ENCODE measurements around the gene MIB2. TPM values are rescaled to one million over a fixed set of nuclear protein-coding genes. Genes with fewer than 3 reads are reported as not detected.
"Not testable (repeated sequence)": the region's sequence is repeated elsewhere in the genome, so short reads cannot be mapped to it uniquely, and the experiment has no call there.

The MIB2 gene
- total RNA-seq, 1 experiment from 2014 or later: 74.5 TPM

- no peak within 1 kb of the TSS for H3K4me3 ChIP-seq (ENCODE audit: low read depth in 2 of 2, low read length in 2 of 2)
- DNase-seq (ENCODE audit: low read depth, low spot score): no peak
- H3K4me1 ChIP-seq (ENCODE audit: control insufficient read depth, insufficient read depth, low read length): no peaks in the 10 kb centered on the region
- TF ChIP-seq, protein P1, sequence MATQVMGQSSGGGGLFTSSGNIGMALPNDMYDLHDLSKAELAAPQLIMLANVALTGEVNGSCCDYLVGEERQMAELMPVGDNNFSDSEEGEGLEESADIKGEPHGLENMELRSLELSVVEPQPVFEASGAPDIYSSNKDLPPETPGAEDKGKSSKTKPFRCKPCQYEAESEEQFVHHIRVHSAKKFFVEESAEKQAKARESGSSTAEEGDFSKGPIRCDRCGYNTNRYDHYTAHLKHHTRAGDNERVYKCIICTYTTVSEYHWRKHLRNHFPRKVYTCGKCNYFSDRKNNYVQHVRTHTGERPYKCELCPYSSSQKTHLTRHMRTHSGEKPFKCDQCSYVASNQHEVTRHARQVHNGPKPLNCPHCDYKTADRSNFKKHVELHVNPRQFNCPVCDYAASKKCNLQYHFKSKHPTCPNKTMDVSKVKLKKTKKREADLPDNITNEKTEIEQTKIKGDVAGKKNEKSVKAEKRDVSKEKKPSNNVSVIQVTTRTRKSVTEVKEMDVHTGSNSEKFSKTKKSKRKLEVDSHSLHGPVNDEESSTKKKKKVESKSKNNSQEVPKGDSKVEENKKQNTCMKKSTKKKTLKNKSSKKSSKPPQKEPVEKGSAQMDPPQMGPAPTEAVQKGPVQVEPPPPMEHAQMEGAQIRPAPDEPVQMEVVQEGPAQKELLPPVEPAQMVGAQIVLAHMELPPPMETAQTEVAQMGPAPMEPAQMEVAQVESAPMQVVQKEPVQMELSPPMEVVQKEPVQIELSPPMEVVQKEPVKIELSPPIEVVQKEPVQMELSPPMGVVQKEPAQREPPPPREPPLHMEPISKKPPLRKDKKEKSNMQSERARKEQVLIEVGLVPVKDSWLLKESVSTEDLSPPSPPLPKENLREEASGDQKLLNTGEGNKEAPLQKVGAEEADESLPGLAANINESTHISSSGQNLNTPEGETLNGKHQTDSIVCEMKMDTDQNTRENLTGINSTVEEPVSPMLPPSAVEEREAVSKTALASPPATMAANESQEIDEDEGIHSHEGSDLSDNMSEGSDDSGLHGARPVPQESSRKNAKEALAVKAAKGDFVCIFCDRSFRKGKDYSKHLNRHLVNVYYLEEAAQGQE (IDR thresholded peaks at IDR 0.05; ENCODE audit: insufficient read depth in 1 of 2, low read depth in 2 of 2, low read length in 1 of 2): no peak
- ATAC-seq: no peak
- BruUV-seq (replicated peaks): no TSS peak
- in situ Hi-C loops (cut with HindIII; ENCODE audit: low pct_unique_long_range_greater_than_20kb, low sequenced_read_pairs): no loop called here
- POLR2A ChIA-PET: no interaction called here
- CTCF ChIA-PET: no interaction called here
- H3K36me3 ChIP-seq (ENCODE audit: control insufficient read depth, insufficient read depth, low read length): no peaks in the 10 kb centered on the region
- no peaks in the 10 kb centered on the region for H3K9me3 ChIP-seq (ENCODE audit: control insufficient read depth, insufficient read depth, low read depth, low read length)
- intact Hi-C loops (cut with micrococcal nuclease; ENCODE audit: unreplicated experiment): no loop called here
- H3K27me3 ChIP-seq (ENCODE audit: control insufficient read depth, insufficient read depth, low read length): no peaks in the 10 kb centered on the region
- H3K27ac ChIP-seq (ENCODE audit: low read length): no peak within 1 kb of the TSS
Measured at GRCh38 chr1:1631782-1632420, 16.6 kb downstream of the MIB2 start, which contains the start of gene MMP23B. Gene MMP23B, plus strand, starts transcription at chr1:1632173. Its CDS starts 46 bp downstream, at chr1:1632219.

DNA sequence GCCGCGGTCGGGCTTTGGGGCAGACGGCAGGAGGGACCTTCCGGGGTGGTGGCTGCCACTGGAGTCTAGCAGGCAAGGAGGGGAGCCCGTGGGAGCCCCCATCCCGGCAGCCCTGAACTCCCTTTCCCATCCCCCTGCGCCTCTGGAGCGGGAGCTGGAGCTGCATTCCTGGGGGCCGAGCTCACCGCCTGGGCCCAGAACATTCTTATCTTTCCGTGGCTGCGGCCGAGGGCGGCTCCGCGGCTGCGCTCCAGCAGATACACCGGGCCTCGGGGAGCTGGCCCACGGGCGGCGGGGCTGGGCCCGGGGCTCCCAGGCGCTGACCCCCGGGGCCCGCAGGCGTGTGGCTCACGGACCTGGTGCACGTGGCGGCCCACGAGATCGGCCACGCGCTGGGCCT lies 18.1 kb downstream of the MIB2 start:
- H3K4me3 ChIP-seq (ENCODE audit: low read depth in 2 of 2, low read length in 2 of 2); H3K27me3 ChIP-seq (ENCODE audit: control insufficient read depth, insufficient read depth, low read length); CTCF ChIA-PET; BruUV-seq (replicated peaks); in situ Hi-C loops (cut with HindIII; ENCODE audit: low pct_unique_long_range_greater_than_20kb, low sequenced_read_pairs); ATAC-seq; DNase-seq (ENCODE audit: low read depth, low spot score); POLR2A ChIA-PET; H3K9me3 ChIP-seq (ENCODE audit: control insufficient read depth, insufficient read depth, low read depth, low read length); H3K36me3 ChIP-seq (ENCODE audit: control insufficient read depth, insufficient read depth, low read length); intact Hi-C loops (cut with micrococcal nuclease; ENCODE audit: unreplicated experiment); H3K4me1 ChIP-seq (ENCODE audit: control insufficient read depth, insufficient read depth, low read length); H3K27ac ChIP-seq (ENCODE audit: low read length): not testable (repeated sequence)

GRCh38 chr1:1634613-1635012 lies 19.3 kb downstream of the MIB2 start:
- H3K9me3 ChIP-seq (ENCODE audit: control insufficient read depth, insufficient read depth, low read depth, low read length); in situ Hi-C loops (cut with HindIII; ENCODE audit: low pct_unique_long_range_greater_than_20kb, low sequenced_read_pairs); H3K4me3 ChIP-seq (ENCODE audit: low read depth in 2 of 2, low read length in 2 of 2); H3K27ac ChIP-seq (ENCODE audit: low read length); ATAC-seq; BruUV-seq (replicated peaks); H3K27me3 ChIP-seq (ENCODE audit: control insufficient read depth, insufficient read depth, low read length); DNase-seq (ENCODE audit: low read depth, low spot score); H3K36me3 ChIP-seq (ENCODE audit: control insufficient read depth, insufficient read depth, low read length); POLR2A ChIA-PET; H3K4me1 ChIP-seq (ENCODE audit: control insufficient read depth, insufficient read depth, low read length); intact Hi-C loops (cut with micrococcal nuclease; ENCODE audit: unreplicated experiment); CTCF ChIA-PET: not testable (repeated sequence)

DNA sequence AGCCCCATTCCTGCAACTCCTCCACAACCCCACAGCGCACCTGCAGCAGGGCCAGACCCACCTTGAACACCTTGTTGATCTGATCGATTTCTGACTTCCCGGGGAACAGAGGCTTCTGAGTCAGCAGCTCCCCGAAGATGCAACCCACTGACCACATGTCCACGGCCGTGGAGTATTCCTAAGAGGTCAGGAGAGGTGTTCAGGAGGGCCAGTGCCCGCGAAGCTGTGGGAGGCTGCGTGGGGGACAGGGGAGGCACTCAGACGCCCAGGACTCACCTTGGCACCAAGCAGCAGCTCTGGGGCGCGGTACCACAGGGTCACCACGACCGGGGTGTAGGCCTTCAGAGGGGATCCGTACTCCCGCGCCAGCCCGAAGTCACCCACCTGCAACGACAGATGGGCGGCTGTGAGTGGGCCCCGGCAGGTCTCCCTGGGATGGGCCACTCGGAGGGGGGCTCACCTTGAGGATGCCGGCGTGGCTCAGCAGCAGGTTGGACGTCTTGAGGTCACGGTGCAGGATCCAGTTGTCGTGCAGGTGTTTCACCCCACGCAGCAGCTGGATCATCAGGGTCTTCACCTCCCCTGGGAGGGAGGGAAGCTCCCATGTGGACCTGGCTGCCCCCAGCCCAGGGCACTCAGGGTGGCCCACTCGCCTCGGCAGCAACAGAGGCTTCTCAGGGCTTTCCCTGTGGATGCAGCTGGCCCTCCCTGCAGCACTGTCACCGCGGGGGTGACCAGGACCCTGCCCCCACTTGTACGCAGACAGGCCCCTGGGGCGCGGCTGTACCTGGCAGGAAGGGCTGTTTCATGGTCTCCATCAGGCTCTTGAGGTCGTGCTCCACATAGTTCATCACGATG lies 21.6 kb downstream of the MIB2 start:
- H3K27me3 ChIP-seq (ENCODE audit: control insufficient read depth, insufficient read depth, low read length); H3K36me3 ChIP-seq (ENCODE audit: control insufficient read depth, insufficient read depth, low read length); intact Hi-C loops (cut with micrococcal nuclease; ENCODE audit: unreplicated experiment); H3K27ac ChIP-seq (ENCODE audit: low read length); BruUV-seq (replicated peaks); POLR2A ChIA-PET; H3K4me1 ChIP-seq (ENCODE audit: control insufficient read depth, insufficient read depth, low read length); in situ Hi-C loops (cut with HindIII; ENCODE audit: low pct_unique_long_range_greater_than_20kb, low sequenced_read_pairs); CTCF ChIA-PET; H3K4me3 ChIP-seq (ENCODE audit: low read depth in 2 of 2, low read length in 2 of 2); ATAC-seq; DNase-seq (ENCODE audit: low read depth, low spot score); H3K9me3 ChIP-seq (ENCODE audit: control insufficient read depth, insufficient read depth, low read depth, low read length): not testable (repeated sequence)

DNA sequence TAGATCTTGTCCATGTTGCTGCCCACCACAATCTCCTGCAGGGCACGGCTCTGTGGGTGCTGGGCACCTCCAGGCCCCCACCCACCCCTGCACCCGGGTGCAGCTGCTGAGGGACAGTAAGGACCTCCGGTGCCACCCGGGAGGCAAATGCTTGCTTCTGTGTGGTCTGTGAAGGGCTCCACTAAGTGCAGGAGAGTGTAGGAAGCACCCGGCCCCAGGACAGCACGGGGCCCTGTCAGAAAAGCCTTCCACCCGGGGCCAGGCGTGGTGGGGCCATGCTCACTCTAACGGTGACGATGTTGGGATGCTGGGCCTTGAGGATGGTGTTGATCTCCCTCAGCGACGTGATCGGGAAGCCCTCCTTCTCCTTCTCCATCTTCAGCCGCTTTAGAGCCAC lies 22.2 kb downstream of the MIB2 start:
- intact Hi-C loops (cut with micrococcal nuclease; ENCODE audit: unreplicated experiment); BruUV-seq (replicated peaks): not testable (repeated sequence)

DNA sequence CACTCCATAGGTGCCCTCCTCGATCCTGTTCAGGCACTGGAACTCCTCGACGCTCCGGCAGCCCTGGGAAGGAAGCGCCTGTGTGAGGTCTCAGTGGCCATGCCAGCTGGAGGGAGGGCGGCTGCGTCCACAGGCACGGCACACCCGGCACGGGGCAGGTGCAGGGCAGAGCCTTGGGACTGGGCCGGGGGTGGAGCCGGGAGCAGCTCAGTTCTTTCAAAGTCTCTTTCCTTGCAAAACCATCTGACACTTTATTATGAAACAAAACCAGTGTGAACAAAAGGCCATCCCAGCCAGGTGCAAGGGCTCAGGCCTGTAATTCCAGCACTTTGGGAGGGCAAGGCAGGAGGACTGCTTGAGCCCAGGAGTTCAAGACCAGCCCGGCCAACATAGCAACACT lies 23.2 kb downstream of the MIB2 start:
- BruUV-seq (replicated peaks); H3K27ac ChIP-seq (ENCODE audit: low read length); H3K9me3 ChIP-seq (ENCODE audit: control insufficient read depth, insufficient read depth, low read depth, low read length); H3K27me3 ChIP-seq (ENCODE audit: control insufficient read depth, insufficient read depth, low read length); H3K4me3 ChIP-seq (ENCODE audit: low read depth in 2 of 2, low read length in 2 of 2); ATAC-seq; in situ Hi-C loops (cut with HindIII; ENCODE audit: low pct_unique_long_range_greater_than_20kb, low sequenced_read_pairs); DNase-seq (ENCODE audit: low read depth, low spot score); H3K4me1 ChIP-seq (ENCODE audit: control insufficient read depth, insufficient read depth, low read length); H3K36me3 ChIP-seq (ENCODE audit: control insufficient read depth, insufficient read depth, low read length); intact Hi-C loops (cut with micrococcal nuclease; ENCODE audit: unreplicated experiment); CTCF ChIA-PET: not testable (repeated sequence)
- POLR2A ChIA-PET: interaction anchor here (0.7 kb wide), 1 partner anchor 31 kb away, joined by 3 read pairs; no protein-coding TSS in a partner anchor

More for the DNA sequence above, 22.2 kb downstream of the MIB2 start:
- H3K27me3 ChIP-seq (ENCODE audit: control insufficient read depth, insufficient read depth, low read length); DNase-seq (ENCODE audit: low read depth, low spot score); POLR2A ChIA-PET; CTCF ChIA-PET; in situ Hi-C loops (cut with HindIII; ENCODE audit: low pct_unique_long_range_greater_than_20kb, low sequenced_read_pairs); H3K4me1 ChIP-seq (ENCODE audit: control insufficient read depth, insufficient read depth, low read length); H3K27ac ChIP-seq (ENCODE audit: low read length); H3K4me3 ChIP-seq (ENCODE audit: low read depth in 2 of 2, low read length in 2 of 2); H3K36me3 ChIP-seq (ENCODE audit: control insufficient read depth, insufficient read depth, low read length); ATAC-seq; H3K9me3 ChIP-seq (ENCODE audit: control insufficient read depth, insufficient read depth, low read depth, low read length): not testable (repeated sequence)
